HG03571 (cell line): ENCODE data around the gene MAPK10.
"Not testable (repeated sequence)": the region's sequence is repeated elsewhere in the genome, so short reads cannot be mapped to it uniquely, and the experiment has no call there.

ENCODE experiments used
- ATAC-seq: cut with Tn5 transposase; IDR thresholded peaks from one replicate; pipeline ENCODE4 v1.9.1; 2021; ENCODE audit not compliant: unreplicated experiment

MAPK10 gene

DNA sequence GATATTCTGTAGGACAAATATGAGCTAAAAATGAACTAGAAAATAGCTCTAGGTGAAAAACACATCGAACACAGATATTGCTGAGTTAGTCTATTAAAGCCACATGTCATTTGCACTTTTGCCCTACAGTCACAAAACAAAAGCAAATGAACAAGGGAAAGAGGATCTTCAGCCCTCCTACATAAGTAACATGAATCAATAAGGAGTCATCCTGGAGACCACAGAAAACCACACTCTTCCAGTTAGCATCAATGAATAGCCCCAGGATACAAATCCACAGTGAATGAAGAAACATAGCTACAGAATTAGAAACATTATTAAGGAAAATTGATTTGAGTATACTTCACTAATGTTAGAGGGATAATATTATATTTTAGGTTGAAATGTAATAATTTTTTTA is 311.4 kb downstream of the MAPK10 start:
- ATAC-seq: no peak

DNA sequence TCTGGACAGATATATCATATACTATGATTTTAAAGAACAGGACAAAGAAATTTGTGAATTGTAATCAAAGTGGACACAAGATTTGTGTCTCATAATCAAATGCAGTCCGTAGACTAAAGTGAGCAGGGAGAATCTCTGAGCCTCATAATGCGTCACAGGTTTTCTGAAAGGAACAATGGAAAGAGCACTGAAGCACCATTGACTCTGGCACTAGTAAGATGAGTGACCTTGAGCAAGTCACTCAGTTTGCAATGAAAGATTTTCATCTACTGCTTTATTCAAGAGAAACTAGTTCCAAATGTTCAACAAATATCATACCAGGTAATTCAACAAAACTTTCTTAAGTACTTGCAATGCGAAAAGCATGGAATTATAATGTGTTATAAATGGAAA is 315.3 kb downstream of the MAPK10 start:
- no peak for ATAC-seq

- no peak for ATAC-seq
These were observed 315.9 kb downstream of the MAPK10 start for GRCh38 chr4:86043755-86044592.

GRCh38 chr4:86038037-86038436 is 321.8 kb downstream of the MAPK10 start:
- no peak for ATAC-seq

- ATAC-seq: no peak
These were observed 323.1 kb downstream of the MAPK10 start for GRCh38 chr4:86036736-86037135.

DNA sequence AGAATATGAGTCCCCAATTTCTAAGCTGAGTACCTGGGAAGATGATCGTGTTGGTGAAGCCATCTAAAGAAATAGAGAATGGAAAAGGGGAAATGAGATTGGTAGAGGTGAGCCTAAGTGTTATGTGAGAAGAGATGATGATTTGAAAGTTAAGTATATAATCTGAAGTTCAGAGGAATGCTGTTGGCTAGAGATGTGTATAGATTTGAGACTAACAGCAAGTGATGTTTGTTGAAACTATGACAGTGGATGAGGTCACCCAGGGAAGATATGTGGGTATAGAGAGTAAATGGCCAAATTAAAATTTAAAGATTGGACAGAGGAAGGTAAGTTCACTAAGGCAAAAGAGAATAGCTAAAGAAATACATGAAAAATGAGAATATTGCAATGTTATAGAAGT is 324.2 kb downstream of the MAPK10 start:
- ATAC-seq: no peak

DNA sequence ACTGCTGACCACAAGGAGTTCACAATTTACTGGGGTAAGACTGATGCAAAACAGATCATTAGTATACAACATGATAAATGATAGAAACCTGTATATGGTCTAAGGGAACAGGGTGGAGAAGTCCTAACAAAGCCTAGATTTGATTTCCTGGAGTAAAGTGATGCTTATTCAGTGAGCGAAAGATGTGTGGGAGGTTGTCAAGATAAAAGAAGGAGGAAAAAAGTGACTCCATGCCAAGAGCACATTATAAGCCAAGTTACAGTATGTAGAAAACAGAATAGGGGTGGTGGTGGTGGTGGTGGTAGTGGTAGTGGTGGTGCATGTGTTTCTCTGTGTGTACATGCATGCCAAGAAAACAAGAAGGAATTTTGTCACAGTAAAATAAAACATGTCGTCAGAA is 325.2 kb downstream of the MAPK10 start:
- ATAC-seq: no peak

DNA sequence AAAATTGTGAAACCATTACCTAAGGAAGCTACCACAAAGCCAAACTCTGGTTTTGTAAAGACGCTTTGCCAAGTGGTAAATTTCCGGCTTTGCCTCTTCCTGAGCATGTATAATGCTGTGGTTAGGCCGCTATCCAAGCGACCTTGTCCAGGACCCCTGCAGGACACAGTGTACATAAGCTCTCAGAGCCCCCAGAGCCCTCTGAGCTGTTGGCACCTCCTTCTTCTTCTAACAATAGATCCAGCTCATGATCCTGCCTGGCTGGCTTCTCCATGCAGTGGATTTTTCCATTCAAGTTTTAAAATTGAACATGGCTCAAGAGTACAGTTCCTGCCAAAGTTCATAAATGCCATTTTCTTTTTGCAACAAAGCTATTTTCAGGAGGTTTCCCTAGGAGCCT is 326.7 kb downstream of the MAPK10 start:
- no peak for ATAC-seq

- ATAC-seq: no peak
These were observed 327.3 kb downstream of the MAPK10 start for GRCh38 chr4:86032476-86033022.

GRCh38 chr4:86031927-86032326 is 327.9 kb downstream of the MAPK10 start:
- ATAC-seq: no peak

DNA sequence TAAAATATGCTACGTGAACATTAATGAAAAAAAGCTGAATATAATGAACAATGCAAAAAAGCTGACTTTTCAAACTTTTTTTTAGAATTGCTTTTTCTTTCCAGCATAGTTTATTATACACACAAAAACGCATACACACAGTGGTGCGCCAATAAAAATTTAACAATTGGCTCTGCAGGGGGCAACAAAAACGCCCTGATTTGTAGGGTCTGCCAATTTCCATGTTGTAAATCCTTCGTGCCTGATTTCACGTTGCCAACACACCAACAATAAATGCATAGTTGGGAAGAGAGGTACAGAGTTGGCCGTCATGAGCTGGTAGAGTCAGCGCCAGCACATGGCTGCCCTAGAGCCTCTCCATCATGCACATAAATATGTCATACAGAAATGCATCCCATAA is 333.1 kb downstream of the MAPK10 start:
- ATAC-seq: no peak

- not testable (repeated sequence) for ATAC-seq
These were observed 338.2 kb downstream of the MAPK10 start for GRCh38 chr4:86021671-86022070.

DNA sequence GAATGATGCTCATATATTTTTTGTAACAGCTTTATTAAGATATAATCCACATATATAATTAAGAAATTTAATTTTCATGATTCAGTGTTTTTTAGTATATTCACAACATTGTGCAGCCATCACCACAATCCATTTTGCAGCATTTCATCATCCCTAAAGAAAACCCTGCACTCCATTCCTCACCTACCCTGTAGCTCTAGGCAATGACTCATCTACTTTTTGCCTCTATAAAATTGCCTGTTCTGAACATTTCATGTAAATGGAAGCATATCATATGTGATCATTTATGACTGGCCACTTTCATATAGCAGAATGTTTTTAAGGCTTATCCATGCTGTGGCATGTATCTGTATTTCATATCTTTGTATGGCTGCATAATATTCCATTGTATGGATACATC is 339.9 kb downstream of the MAPK10 start:
- ATAC-seq: no peak

DNA sequence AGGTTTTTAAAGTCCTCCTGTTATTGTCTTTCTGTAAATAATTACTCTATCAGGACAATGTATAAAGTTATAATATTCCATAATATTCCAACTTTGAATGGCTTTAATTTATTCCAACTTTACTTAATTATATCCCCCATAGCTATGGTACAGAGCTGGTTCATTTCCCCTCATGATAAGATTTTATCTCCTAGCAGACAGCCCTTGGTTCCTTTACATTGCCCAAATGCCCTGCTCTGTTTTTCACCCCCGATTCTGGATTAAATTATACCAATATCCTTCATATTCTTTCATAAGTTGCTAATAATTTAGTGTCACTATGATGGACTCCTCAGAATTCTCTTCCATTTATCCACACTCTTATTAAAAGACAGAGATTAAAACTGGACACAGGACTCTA is 340.5 kb downstream of the MAPK10 start:
- no peak for ATAC-seq

DNA sequence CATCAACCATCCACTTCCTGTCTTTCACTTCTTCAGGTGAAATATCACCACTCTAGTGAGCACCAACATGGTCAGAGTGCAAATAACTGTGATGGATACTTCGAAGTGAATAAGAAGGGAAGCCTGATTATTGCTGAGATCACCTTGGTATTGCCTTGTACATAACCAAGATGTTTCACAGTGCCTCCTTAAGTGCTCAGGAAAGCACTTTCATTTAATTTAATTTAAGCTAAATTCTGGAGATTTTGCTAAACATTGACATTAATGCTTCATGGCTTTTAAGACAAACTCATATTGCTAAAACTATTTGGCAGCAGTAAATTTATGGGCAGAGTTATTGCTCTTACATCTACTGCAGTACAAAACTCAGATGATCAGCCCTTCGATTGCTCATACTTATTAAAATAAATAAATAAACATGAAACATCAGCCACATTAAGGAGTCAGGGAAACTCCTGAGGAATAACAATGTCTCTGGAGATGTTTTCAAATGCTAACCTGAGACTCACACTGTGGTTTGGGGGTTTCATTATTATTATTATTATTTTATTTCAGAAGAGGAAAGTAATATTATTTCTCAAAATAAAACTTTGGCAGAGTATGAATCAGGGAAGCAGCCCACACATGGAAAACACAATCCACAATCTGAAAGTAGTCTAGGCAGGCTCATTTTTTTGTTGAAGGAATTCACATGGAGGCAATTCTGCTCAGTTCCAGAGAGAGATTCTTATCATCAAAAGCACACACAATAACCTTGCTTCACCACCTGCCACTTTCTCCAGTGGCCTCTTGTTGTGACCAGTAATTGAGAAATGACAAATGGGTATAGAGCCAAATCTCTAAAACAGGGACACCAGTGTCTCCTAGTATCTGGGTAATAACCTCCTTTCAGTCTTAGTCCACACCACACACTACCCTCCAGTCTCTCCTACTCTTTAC is 344.2 kb downstream of the MAPK10 start:
- no peak for ATAC-seq

- ATAC-seq: peak; percentile 69
These were observed 345.3 kb downstream of the MAPK10 start for GRCh38 chr4:86014599-86014998.

GRCh38 chr4:86013621-86014020 is 346.2 kb downstream of the MAPK10 start:
- ATAC-seq: no peak

- ATAC-seq: no peak
These were observed 348.7 kb downstream of the MAPK10 start for GRCh38 chr4:86011117-86011516.

DNA sequence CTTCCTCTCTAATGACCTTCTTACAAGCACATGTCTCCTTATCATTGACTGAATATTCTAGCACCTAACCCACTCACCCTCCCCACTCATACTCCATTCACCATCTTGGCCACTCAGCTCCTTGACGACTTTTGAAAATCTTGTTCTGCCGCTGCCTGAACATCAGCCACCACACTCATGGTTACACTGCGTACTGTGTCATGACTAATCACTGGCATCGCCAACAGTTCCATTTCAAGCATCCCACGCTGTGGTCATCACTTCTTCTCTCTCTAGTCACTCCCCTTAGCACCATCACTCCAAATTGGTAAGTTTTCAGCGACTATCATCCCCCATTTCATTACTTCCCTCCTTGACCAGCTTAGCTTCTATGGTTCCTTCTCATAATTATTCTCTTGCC is 352.8 kb downstream of the MAPK10 start:
- no peak for ATAC-seq

- no peak for ATAC-seq
These were observed 353.8 kb downstream of the MAPK10 start for GRCh38 chr4:86006057-86006456.

DNA sequence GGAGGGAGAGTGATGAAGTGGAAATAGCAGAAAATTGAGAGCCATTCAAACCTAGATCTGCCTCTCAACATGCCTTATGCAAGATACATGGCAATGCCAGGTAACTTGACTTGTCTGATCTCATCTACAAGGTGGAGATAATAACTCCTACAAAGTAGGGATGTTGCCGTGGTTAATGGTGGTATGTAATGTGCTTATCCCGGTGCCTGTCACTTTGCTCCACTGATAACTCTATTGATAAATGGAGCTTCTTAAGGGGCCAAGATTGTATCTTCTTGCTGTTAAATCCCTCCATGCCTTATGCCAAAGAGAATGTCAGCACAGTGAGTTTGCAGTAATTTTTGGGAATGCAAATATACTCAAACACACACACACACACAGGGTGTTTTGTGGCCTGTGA is 355.8 kb downstream of the MAPK10 start:
- ATAC-seq: no peak

DNA sequence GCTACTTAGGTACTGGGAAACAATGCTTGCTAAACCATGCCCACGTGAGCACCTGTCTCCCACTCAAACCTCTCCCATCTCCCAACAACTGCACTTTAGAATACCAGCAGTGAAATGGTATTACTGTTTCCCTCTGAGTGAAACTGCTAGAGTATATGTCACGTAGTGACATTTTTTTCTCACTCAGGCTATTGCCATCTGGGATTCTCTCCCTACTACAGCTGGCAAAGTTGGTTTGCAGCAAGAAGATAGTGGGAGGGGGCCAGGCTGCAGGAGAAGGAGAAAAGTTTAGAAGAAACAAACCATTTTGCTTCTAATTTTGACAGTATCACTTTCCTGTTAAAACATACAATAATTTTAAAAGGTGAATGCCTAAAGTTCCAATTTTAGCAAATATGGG is 358.3 kb downstream of the MAPK10 start:
- no peak for ATAC-seq
